ENCODE measurements around the gene SLC6A15.

DNA sequence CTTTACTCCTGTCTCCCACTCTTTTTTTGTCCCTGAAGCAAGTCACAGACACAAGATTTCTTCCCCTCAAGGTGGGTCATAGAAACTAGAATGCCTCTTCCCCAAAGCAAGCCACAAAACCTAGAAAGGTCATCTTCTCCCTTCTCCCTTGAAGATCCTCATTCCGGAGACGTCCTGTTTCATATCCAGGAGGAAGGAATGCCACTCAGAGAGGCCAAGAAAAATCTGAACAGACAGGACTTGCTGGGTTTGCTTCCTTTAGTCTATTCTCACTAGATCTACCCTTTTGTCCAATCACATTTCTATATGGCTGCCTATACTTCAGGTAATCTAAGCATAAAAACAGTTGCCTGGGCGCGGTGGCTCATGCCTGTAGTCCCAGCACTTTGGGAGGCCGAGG is 23.7 kb downstream of the SLC6A15 start:
- TF ChIP-seq, protein P1, sequence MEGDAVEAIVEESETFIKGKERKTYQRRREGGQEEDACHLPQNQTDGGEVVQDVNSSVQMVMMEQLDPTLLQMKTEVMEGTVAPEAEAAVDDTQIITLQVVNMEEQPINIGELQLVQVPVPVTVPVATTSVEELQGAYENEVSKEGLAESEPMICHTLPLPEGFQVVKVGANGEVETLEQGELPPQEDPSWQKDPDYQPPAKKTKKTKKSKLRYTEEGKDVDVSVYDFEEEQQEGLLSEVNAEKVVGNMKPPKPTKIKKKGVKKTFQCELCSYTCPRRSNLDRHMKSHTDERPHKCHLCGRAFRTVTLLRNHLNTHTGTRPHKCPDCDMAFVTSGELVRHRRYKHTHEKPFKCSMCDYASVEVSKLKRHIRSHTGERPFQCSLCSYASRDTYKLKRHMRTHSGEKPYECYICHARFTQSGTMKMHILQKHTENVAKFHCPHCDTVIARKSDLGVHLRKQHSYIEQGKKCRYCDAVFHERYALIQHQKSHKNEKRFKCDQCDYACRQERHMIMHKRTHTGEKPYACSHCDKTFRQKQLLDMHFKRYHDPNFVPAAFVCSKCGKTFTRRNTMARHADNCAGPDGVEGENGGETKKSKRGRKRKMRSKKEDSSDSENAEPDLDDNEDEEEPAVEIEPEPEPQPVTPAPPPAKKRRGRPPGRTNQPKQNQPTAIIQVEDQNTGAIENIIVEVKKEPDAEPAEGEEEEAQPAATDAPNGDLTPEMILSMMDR (IDR thresholded peaks at IDR 0.05), result no peak
- TF ChIP-seq POLR2A (IDR thresholded peaks at IDR 0.05), result no peak

Data from heart left ventricle (tissue), 13 donors.